ENCODE data around the gene MAST1. TPM values are rescaled to one million over a fixed set of nuclear protein-coding genes. Genes with fewer than 3 reads are reported as not detected.
A peak's percentile ranks its signal among the peaks of the same experiment; 100 is the strongest.

MAST1 gene
- 1 to 10 TPM; 1.2 to 1.5 TPM for total RNA-seq

- Mint-ChIP-seq H3K9me3 (no peaks in the 10 kb centered on the region), H3K4me1 (ENCODE audit: low read depth) (peaks cover 32% of the 10 kb centered on the region), H3K4me3 (peak within 1 kb of the TSS; percentile 59), H3K27ac (no peak within 1 kb of the TSS), H3K36me3 (ENCODE audit: low read depth) (no peaks in the 10 kb centered on the region), H3K27me3 (ENCODE audit: low read depth) (peaks cover 71% of the 10 kb centered on the region)
- CTCF ChIA-PET = interaction anchor here (0.6 to 1.5 kb wide), 3 partner anchors 8 to 73 kb away, joined by 6 read pairs; no protein-coding TSS in a partner anchor
- peak; percentile 58 for DNase-seq
- intact Hi-C loops (cut with micrococcal nuclease) = no loop called here
Measured at GRCh38 chr19:12838182-12838885, at the start of gene MAST1. TSS of gene MAST1 (plus strand) at chr19:12838515. CDS start at chr19:12838573, 58 bp downstream.

GRCh38 chr19:12788682-12789097 is 49.6 kb upstream of the MAST1 start:
- Mint-ChIP-seq H3K36me3 (ENCODE audit: low read depth) (peaks cover 14% of the 10 kb centered on the region), H3K27ac (peak overlapping the region; percentile 95), H3K4me3 (peak overlapping the region; percentile 84), H3K27me3 (ENCODE audit: low read depth) (no peaks in the 10 kb centered on the region), H3K9me3 (no peaks in the 10 kb centered on the region), H3K4me1 (ENCODE audit: low read depth) (peaks cover 15% of the 10 kb centered on the region)
- CTCF ChIA-PET = interaction anchor here (4.5 kb wide), 1 partner anchor 11 kb away, joined by 36 read pairs; no protein-coding TSS in a partner anchor
- intact Hi-C loops (cut with micrococcal nuclease) = loop anchor here (2.0 to 10.0 kb wide), 2 partner anchors 456 to 1056 kb away; partner anchors contain the start of gene ZNF563
- DNase-seq = peak; percentile 69

GRCh38 chr19:12789098-12789903 is 49.0 kb upstream of the MAST1 start:
- Mint-ChIP-seq H3K36me3 (ENCODE audit: low read depth) (peaks cover 14% of the 10 kb centered on the region), H3K27ac (peak overlapping the region; percentile 95), H3K9me3 (no peaks in the 10 kb centered on the region), H3K27me3 (ENCODE audit: low read depth) (no peaks in the 10 kb centered on the region), H3K4me1 (ENCODE audit: low read depth) (peaks cover 17% of the 10 kb centered on the region), H3K4me3 (peak overlapping the region; percentile 97)
- CTCF ChIA-PET = interaction anchor here (4.5 kb wide), 1 partner anchor 12 kb away, joined by 36 read pairs; no protein-coding TSS in a partner anchor
- intact Hi-C loops (cut with micrococcal nuclease) = loop anchor here (2.0 to 10.0 kb wide), 2 partner anchors 456 to 1056 kb away; partner anchors contain the start of gene ZNF563
- peak; percentile 51 for DNase-seq

- peak overlapping the region; percentile 96 for H3K27ac Mint-ChIP-seq
- H3K27me3 Mint-ChIP-seq (ENCODE audit: low read depth) = no peaks in the 10 kb centered on the region
- peak; percentile 97 for DNase-seq
- no peaks in the 10 kb centered on the region for H3K9me3 Mint-ChIP-seq
- CTCF ChIA-PET = interaction anchor here (0.9 to 13.8 kb wide), 3 partner anchors 12 to 25 kb away, joined by 4 to 303 read pairs (median 36); partner anchors contain the start of gene HOOK2
- intact Hi-C loops (cut with micrococcal nuclease) = loop anchor here (2.0 to 10.0 kb wide), 4 partner anchors 149 to 1055 kb away; partner anchors contain the start of genes CALR and ZNF563
- peaks cover 25% of the 10 kb centered on the region for H3K4me1 Mint-ChIP-seq (ENCODE audit: low read depth)
- peak overlapping the region; percentile 97 for H3K4me3 Mint-ChIP-seq
- peaks cover 14% of the 10 kb centered on the region for H3K36me3 Mint-ChIP-seq (ENCODE audit: low read depth)
Measured at GRCh38 chr19:12789904-12790619, 48.3 kb upstream of the MAST1 start.

- H3K27ac Mint-ChIP-seq = peak overlapping the region; percentile 96
- CTCF ChIA-PET = interaction anchor here (0.9 to 13.8 kb wide), 3 partner anchors 8 to 26 kb away, joined by 4 to 303 read pairs (median 40); partner anchors contain the start of gene HOOK2
- no peak for DNase-seq
- H3K4me1 Mint-ChIP-seq (ENCODE audit: low read depth) = peaks cover 29% of the 10 kb centered on the region
- no peaks in the 10 kb centered on the region for H3K27me3 Mint-ChIP-seq (ENCODE audit: low read depth)
- intact Hi-C loops (cut with micrococcal nuclease) = loop anchor here (1.0 to 2.0 kb wide), 4 partner anchors 8 to 366 kb away; partner anchors contain the start of genes CALR and PRDX2
- peak overlapping the region; percentile 97 for H3K4me3 Mint-ChIP-seq
- H3K9me3 Mint-ChIP-seq = no peaks in the 10 kb centered on the region
- H3K36me3 Mint-ChIP-seq (ENCODE audit: low read depth) = peaks cover 14% of the 10 kb centered on the region
Measured at GRCh38 chr19:12790628-12791344, 47.5 kb upstream of the MAST1 start.

- intact Hi-C loops (cut with micrococcal nuclease) = loop anchor here (1.0 to 2.0 kb wide), 4 partner anchors 9 to 365 kb away; partner anchors contain the start of genes CALR and PRDX2
- Mint-ChIP-seq H3K4me3 (peak within 1 kb of the TSS; percentile 97), H3K9me3 (no peaks in the 10 kb centered on the region), H3K4me1 (ENCODE audit: low read depth) (peaks cover 34% of the 10 kb centered on the region), H3K27me3 (ENCODE audit: low read depth) (no peaks in the 10 kb centered on the region), H3K27ac (peak within 1 kb of the TSS; percentile 96), H3K36me3 (ENCODE audit: low read depth) (peaks cover 14% of the 10 kb centered on the region)
- peak; percentile 96 for DNase-seq
- CTCF ChIA-PET = interaction anchor here (1.0 to 13.8 kb wide), 5 partner anchors 9 to 120 kb away, joined by 3 to 303 read pairs (median 13); partner anchors contain the start of gene HOOK2
Measured at GRCh38 chr19:12791345-12792050, 46.8 kb upstream of the MAST1 start, which contains the start of gene JUNB. TSS of gene JUNB (plus strand) at chr19:12791486. CDS start at chr19:12791772, 286 bp downstream.

GRCh38 chr19:12792051-12792852 is 46.1 kb upstream of the MAST1 start:
- Mint-ChIP-seq H3K27ac (peak overlapping the region; percentile 96), H3K27me3 (ENCODE audit: low read depth) (no peaks in the 10 kb centered on the region), H3K4me1 (ENCODE audit: low read depth) (peaks cover 35% of the 10 kb centered on the region), H3K9me3 (no peaks in the 10 kb centered on the region), H3K4me3 (peak overlapping the region; percentile 97), H3K36me3 (ENCODE audit: low read depth) (peaks cover 16% of the 10 kb centered on the region)
- peak; percentile 80 for DNase-seq
- intact Hi-C loops (cut with micrococcal nuclease) = no loop called here
- CTCF ChIA-PET = interaction anchor here (1.0 to 13.8 kb wide), 5 partner anchors 10 to 121 kb away, joined by 3 to 303 read pairs (median 13); partner anchors contain the start of gene HOOK2

GRCh38 chr19:12792853-12793289 is 45.4 kb upstream of the MAST1 start:
- CTCF ChIA-PET = interaction anchor here (1.3 to 13.8 kb wide), 4 partner anchors 10 to 55 kb away, joined by 3 to 303 read pairs (median 26); partner anchors contain the start of gene HOOK2

GRCh38 chr19:12793290-12794195 is 44.8 kb upstream of the MAST1 start:
- no peaks in the 10 kb centered on the region for H3K9me3 Mint-ChIP-seq
- H3K4me3 Mint-ChIP-seq = peak overlapping the region; percentile 97
- H3K27me3 Mint-ChIP-seq (ENCODE audit: low read depth) = no peaks in the 10 kb centered on the region
- intact Hi-C loops (cut with micrococcal nuclease) = loop anchor here (1.0 kb wide), 2 partner anchors 59 to 112 kb away; partner anchors contain the start of genes DHPS and TRIR
- CTCF ChIA-PET = interaction anchor here (1.3 to 13.8 kb wide), 5 partner anchors 11 to 54 kb away, joined by 3 to 341 read pairs (median 40); partner anchors contain the start of gene HOOK2
- H3K4me1 Mint-ChIP-seq (ENCODE audit: low read depth) = peaks cover 31% of the 10 kb centered on the region
- H3K27ac Mint-ChIP-seq = peak overlapping the region; percentile 96
- peaks cover 16% of the 10 kb centered on the region for H3K36me3 Mint-ChIP-seq (ENCODE audit: low read depth)
- DNase-seq = peak; percentile 93

More at GRCh38 chr19:12792853-12793289, 45.4 kb upstream of the MAST1 start:
- Mint-ChIP-seq H3K4me1 (ENCODE audit: low read depth) (peaks cover 35% of the 10 kb centered on the region), H3K9me3 (no peaks in the 10 kb centered on the region), H3K36me3 (ENCODE audit: low read depth) (peaks cover 16% of the 10 kb centered on the region), H3K4me3 (peak overlapping the region; percentile 97), H3K27ac (peak overlapping the region; percentile 96), H3K27me3 (ENCODE audit: low read depth) (no peaks in the 10 kb centered on the region)
- intact Hi-C loops (cut with micrococcal nuclease) = loop anchor here (1.0 kb wide), 2 partner anchors 59 to 112 kb away; partner anchors contain the start of genes DHPS and TRIR
- no peak for DNase-seq
